HEK293 (cell line): ENCODE results near the gene SLC43A1.

Experiments used
- CTCF ChIA-PET: fragments of 350-600 bp; formaldehyde crosslinking; extraction: SDS; loops from one replicate; lab custom pipeline; 2021; ENCODE audit warnings: antibody characterized with exemption; lab: Yijun Ruan, JAX
- POLR2A ChIA-PET: fragments of 300-600 bp; formaldehyde crosslinking; extraction: SDS; loops from one replicate; lab custom pipeline; 2020; ENCODE audit warnings: antibody characterized with exemption, inconsistent platforms; lab: Yijun Ruan, JAX
- H3K27ac ChIP-seq: fragments of 200-500 bp; sonication (Bioruptor generic); 2 replicates; pipeline ENCODE4 v1.5.1; 2014; ENCODE audit warnings: low read depth, low read length, control low read depth, inconsistent platforms; ENCODE audit errors: extremely low read depth
- H3K36me3 ChIP-seq, 2 experiments: fragments of 200-500 bp in 1 of 2; sonication (Bioruptor generic) in 1 of 2; 1 replicate in 1 of 2; 2 replicates in 1 of 2; pipeline ENCODE4 v1.5.1; 2014 to 2017; ENCODE audit warnings: inconsistent platforms in 2 of 2, low read length in 2 of 2; ENCODE audit not compliant: control insufficient read depth in 2 of 2, insufficient read depth in 1 of 2
- H3K4me1 ChIP-seq: fragments of 200-500 bp; sonication (Bioruptor generic); 2 replicates; pipeline ENCODE4 v1.5.1; 2014; ENCODE audit warnings: mild to moderate bottlenecking, low read length, inconsistent platforms; ENCODE audit not compliant: control insufficient read depth, insufficient read depth
- H3K4me3 ChIP-seq: 2 replicates; pipeline ENCODE4 v1.5.1; 2011; ENCODE audit warnings: low read depth, mild to moderate bottlenecking, control low read depth, low read length, moderate library complexity
- H3K9me3 ChIP-seq: fragments of 200-500 bp; sonication (Bioruptor generic); 2 replicates; pipeline ENCODE4 v1.5.1; 2014; ENCODE audit warnings: low read depth, low read length, inconsistent platforms; ENCODE audit not compliant: control insufficient read depth, insufficient read depth
- HOXD13 ChIP-seq: sonication (generic); formaldehyde crosslinking; IDR thresholded peaks from 2 replicates; pipeline ENCODE4 v1.8.0; 2022; ENCODE audit warnings: missing genetic modification reagents, borderline replicate concordance
- OSR2 ChIP-seq: fragments of 450-650 bp; formaldehyde crosslinking; IDR thresholded peaks from 2 replicates; pipeline ENCODE4 v1.5.1; 2016; ENCODE audit warnings: missing biosample characterization, missing genetic modification characterization
- SP3 ChIP-seq: fragments of 450-650 bp; formaldehyde crosslinking; IDR thresholded peaks from 2 replicates; pipeline ENCODE4 v1.5.1; 2016; ENCODE audit warnings: missing biosample characterization, missing genetic modification characterization
- TRIM28 ChIP-seq: IDR thresholded peaks from 2 replicates; pipeline ENCODE4 v1.6.1; 2011; ENCODE audit warnings: low read length, control low read depth, borderline replicate concordance
- ZBTB17 ChIP-seq: fragments of 450-650 bp; formaldehyde crosslinking; IDR thresholded peaks from 2 replicates; pipeline ENCODE4 v1.5.1; 2016; ENCODE audit warnings: missing biosample characterization, missing genetic modification characterization
- ZBTB6 ChIP-seq: fragments of 450-650 bp; formaldehyde crosslinking; IDR thresholded peaks from 2 replicates; pipeline ENCODE4 v1.5.1; 2017; ENCODE audit warnings: missing biosample characterization, missing genetic modification characterization
- ZNF114 ChIP-seq: fragments of 450-650 bp; formaldehyde crosslinking; IDR thresholded peaks from 2 replicates; pipeline ENCODE4 v1.5.0; 2017; ENCODE audit warnings: missing biosample characterization, missing genetic modification characterization
- ZNF121 ChIP-seq: fragments of 450-650 bp; formaldehyde crosslinking; IDR thresholded peaks from 2 replicates; pipeline ENCODE4 v1.5.1; 2016; ENCODE audit warnings: missing biosample characterization, missing genetic modification characterization
- ZNF148 ChIP-seq: fragments of 450-650 bp; formaldehyde crosslinking; IDR thresholded peaks from 2 replicates; pipeline ENCODE4 v1.5.0; 2017; ENCODE audit warnings: missing biosample characterization, missing genetic modification characterization, borderline replicate concordance
- ZNF2 ChIP-seq: fragments of 450-650 bp; formaldehyde crosslinking; IDR thresholded peaks from 2 replicates; pipeline ENCODE4 v1.5.1; 2016; ENCODE audit warnings: missing biosample characterization, missing genetic modification characterization
- ZNF24 ChIP-seq: fragments of 450-650 bp; formaldehyde crosslinking; IDR thresholded peaks from 2 replicates; pipeline ENCODE4 v1.5.1; 2016; ENCODE audit warnings: missing biosample characterization, missing genetic modification characterization
- ZNF266 ChIP-seq: fragments of 450-650 bp; formaldehyde crosslinking; IDR thresholded peaks from 2 replicates; pipeline ENCODE4 v1.5.1; 2016; ENCODE audit warnings: missing biosample characterization, missing genetic modification characterization, low read depth
- ZNF473 ChIP-seq: fragments of 450-650 bp; formaldehyde crosslinking; IDR thresholded peaks from 2 replicates; pipeline ENCODE4 v1.5.1; 2017; ENCODE audit warnings: missing biosample characterization, missing genetic modification characterization
- ZNF48 ChIP-seq: fragments of 450-650 bp; formaldehyde crosslinking; IDR thresholded peaks from 2 replicates; pipeline ENCODE4 v1.5.1; 2016; ENCODE audit warnings: missing biosample characterization, missing genetic modification characterization
- ZNF488 ChIP-seq: fragments of 450-650 bp; formaldehyde crosslinking; IDR thresholded peaks from 2 replicates; pipeline ENCODE4 v1.5.1; 2016; ENCODE audit warnings: missing biosample characterization, missing genetic modification characterization
- ZNF585B ChIP-seq: fragments of 450-650 bp; formaldehyde crosslinking; IDR thresholded peaks from 2 replicates; pipeline ENCODE4 v1.5.1; 2016; ENCODE audit warnings: missing biosample characterization, missing genetic modification characterization
- ZNF600 ChIP-seq: fragments of 450-650 bp; formaldehyde crosslinking; IDR thresholded peaks from 2 replicates; pipeline ENCODE4 v1.5.1; 2016; ENCODE audit warnings: missing biosample characterization, missing genetic modification characterization
- ZNF654 ChIP-seq: fragments of 450-650 bp; formaldehyde crosslinking; IDR thresholded peaks from 2 replicates; pipeline ENCODE4 v1.5.1; 2016; ENCODE audit warnings: low read depth, missing biosample characterization, missing genetic modification characterization
- ZNF837 ChIP-seq: fragments of 450-650 bp; formaldehyde crosslinking; IDR thresholded peaks from 2 replicates; pipeline ENCODE4 v1.5.1; 2016; ENCODE audit warnings: missing biosample characterization, missing genetic modification characterization
- ZSCAN16 ChIP-seq: fragments of 450-650 bp; formaldehyde crosslinking; IDR thresholded peaks from 2 replicates; pipeline ENCODE4 v1.5.1; 2016; ENCODE audit warnings: missing biosample characterization, missing genetic modification characterization
- TF ChIP-seq, protein P1 (sequence below): fragments of 450-650 bp; formaldehyde crosslinking; IDR thresholded peaks from 2 replicates; pipeline ENCODE4 v1.5.1; 2016; ENCODE audit warnings: missing biosample characterization, missing genetic modification characterization

The SLC43A1 gene

GRCh38 chr11:57527056-57527631 lies 11.6 kb upstream of the SLC43A1 start (continued):
- TF ChIP-seq ZNF24 (tag by site-specific recombination) (no peak), SP3 (tag by site-specific recombination) (no peak), ZNF148 (no peak), ZBTB17 (tag by site-specific recombination) (0 out of 2 replicates have a peak, but pooled peaks have one; percentile 14), ZNF585B (no peak), ZNF654 (tag by site-specific recombination) (peak; percentile 95), ZSCAN16 (tag by site-specific recombination) (no peak), ZNF2 (peak; percentile 71), ZNF473 (no peak), OSR2 (no peak), ZNF114 (no peak), ZNF488 (tag by site-specific recombination) (no peak), ZNF600 (tag by site-specific recombination) (0 out of 2 replicates have a peak, but pooled peaks have one; percentile 24)
- TF ChIP-seq, protein P1, sequence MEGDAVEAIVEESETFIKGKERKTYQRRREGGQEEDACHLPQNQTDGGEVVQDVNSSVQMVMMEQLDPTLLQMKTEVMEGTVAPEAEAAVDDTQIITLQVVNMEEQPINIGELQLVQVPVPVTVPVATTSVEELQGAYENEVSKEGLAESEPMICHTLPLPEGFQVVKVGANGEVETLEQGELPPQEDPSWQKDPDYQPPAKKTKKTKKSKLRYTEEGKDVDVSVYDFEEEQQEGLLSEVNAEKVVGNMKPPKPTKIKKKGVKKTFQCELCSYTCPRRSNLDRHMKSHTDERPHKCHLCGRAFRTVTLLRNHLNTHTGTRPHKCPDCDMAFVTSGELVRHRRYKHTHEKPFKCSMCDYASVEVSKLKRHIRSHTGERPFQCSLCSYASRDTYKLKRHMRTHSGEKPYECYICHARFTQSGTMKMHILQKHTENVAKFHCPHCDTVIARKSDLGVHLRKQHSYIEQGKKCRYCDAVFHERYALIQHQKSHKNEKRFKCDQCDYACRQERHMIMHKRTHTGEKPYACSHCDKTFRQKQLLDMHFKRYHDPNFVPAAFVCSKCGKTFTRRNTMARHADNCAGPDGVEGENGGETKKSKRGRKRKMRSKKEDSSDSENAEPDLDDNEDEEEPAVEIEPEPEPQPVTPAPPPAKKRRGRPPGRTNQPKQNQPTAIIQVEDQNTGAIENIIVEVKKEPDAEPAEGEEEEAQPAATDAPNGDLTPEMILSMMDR (tag by site-specific recombination): peak; percentile 66; the same call in 1 of the 2 replicates

GRCh38 chr11:57523419-57523818 lies 7.9 kb upstream of the SLC43A1 start:
- H3K36me3 ChIP-seq: peaks cover 0 to 19% of the 10 kb centered on the region in 2 experiments; a peak in 1 of 3 replicates
- H3K4me3 ChIP-seq: no peak overlapping the region
- no peaks in the 10 kb centered on the region for H3K4me1 ChIP-seq
- CTCF ChIA-PET: interaction anchor here (0.9 to 12.7 kb wide), 5 partner anchors 31 to 173 kb away, joined by 3 to 218 read pairs (median 4); partner anchors contain the start of genes RTN4RL2 and UBE2L6
- no peak overlapping the region for H3K27ac ChIP-seq
- TF ChIP-seq HOXD13 (CRISPR knock-in tag) (no peak), ZNF121 (tag by site-specific recombination) (0 out of 2 replicates have a peak, but pooled peaks have one; percentile 12)
- POLR2A ChIA-PET: interaction anchor here (1.6 to 2.0 kb wide), 2 partner anchors 8 to 30 kb away, joined by 8 read pairs; partner anchors contain the start of gene SLC43A1
- H3K9me3 ChIP-seq: no peaks in the 10 kb centered on the region

GRCh38 chr11:57521116-57521515 lies 5.6 kb upstream of the SLC43A1 start:
- ChIA-PET CTCF (interaction anchor here (0.6 to 12.7 kb wide), 5 partner anchors 26 to 403 kb away, joined by 3 to 191 read pairs (median 7); partner anchors contain the start of gene RTN4RL2), POLR2A (no interaction called here)
- Histone ChIP-seq H3K36me3 (peaks cover 0 to 8% of the 10 kb centered on the region in 2 experiments; a peak in 1 of 3 replicates), H3K9me3 (no peaks in the 10 kb centered on the region), H3K27ac (no peak overlapping the region), H3K4me3 (no peak overlapping the region), H3K4me1 (no peaks in the 10 kb centered on the region)
- TF ChIP-seq TRIM28 (no peak), ZNF48 (tag by site-specific recombination) (no peak), ZNF266 (tag by site-specific recombination) (no peak), ZNF837 (tag by site-specific recombination) (no peak), ZNF654 (tag by site-specific recombination) (no peak), ZBTB6 (tag by site-specific recombination) (no peak)
